Measurements from ENCODE around the gene WDFY4.
"Not testable (repeated sequence)": the region's sequence is repeated elsewhere in the genome, so short reads cannot be mapped to it uniquely, and the experiment has no call there.

The WDFY4 gene

DNA sequence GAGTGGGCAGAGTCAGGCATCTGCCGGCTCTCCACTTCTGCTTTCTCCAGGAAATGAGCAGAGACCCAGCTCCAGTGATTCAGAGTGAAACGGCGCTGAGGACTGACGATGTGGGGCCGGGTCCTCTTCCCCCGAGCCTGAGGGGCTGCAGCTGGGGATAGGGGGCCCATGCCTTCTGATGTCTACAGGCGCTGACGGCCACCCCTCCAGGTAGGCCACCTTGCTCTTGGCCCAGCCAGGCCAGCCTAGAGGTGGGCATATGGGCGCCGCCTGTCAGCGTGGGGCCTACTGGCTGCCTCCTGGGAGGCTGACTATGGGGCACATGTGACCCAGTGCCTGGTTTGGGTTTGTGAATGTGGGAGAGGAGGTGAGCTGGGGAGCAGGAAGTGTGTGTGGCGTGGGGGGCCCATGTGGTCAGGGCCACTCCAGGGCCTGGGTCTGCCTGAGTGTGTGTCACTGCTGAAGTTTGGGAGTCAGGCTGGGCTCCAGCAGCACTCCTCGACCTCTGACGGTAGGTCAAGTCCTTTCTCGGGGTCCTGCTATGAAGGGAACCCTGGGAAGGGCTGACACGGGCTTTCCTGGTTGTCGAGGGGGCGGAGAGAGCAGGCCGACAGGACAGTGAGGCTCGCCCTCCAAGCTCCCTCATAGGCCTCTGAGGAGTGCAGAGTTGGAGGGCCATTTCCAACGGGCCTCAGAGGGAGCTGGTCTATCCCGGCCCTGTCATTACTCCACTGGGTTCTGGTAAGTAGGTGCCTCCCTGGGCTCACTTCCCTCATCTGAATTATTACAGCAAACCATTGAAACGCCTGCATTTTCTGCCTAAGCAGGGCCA, at the start of gene WDFY4:
TSS of gene WDFY4 (plus strand) at position 82 of the 832 bp plus-strand sequence. CDS start 24,860 bp downstream, outside the sequence.
- in situ Hi-C loops (cut with MboI; ENCODE audit: low sequenced_read_pairs): no loop called here

GRCh38 chr10:48634984-48635557, 49.6 kb upstream of the WDFY4 start:
- in situ Hi-C loops (cut with MboI; ENCODE audit: low sequenced_read_pairs): no loop called here

GRCh38 chr10:48636231-48636630, 48.4 kb upstream of the WDFY4 start:
- in situ Hi-C loops (cut with MboI; ENCODE audit: low sequenced_read_pairs): no loop called here

DNA sequence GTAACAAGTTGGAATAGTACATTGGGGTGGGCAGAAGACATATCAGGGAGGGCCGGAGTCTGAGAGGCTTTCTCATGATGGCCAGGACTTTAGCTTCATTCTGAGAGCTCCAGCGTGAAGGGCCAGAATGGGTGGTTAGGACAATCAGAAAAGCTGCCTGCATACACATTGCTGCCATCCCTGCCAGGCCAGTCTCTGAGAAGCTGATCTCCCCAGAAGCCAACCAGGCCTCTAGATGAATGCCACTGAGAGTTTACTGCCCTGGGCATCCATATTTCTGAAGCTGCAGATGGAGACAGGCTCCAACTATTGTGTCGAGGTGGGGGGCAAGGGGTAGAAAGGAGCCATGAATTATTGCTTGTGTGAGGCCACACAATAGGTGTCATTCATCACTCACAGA, 47.8 kb upstream of the WDFY4 start:
- in situ Hi-C loops (cut with MboI; ENCODE audit: low sequenced_read_pairs): no loop called here

GRCh38 chr10:48638158-48638557, 46.5 kb upstream of the WDFY4 start:
- in situ Hi-C loops (cut with MboI; ENCODE audit: low sequenced_read_pairs): no loop called here

- in situ Hi-C loops (cut with MboI; ENCODE audit: low sequenced_read_pairs): no loop called here
These were observed 45.7 kb upstream of the WDFY4 start for GRCh38 chr10:48638739-48639527.

DNA sequence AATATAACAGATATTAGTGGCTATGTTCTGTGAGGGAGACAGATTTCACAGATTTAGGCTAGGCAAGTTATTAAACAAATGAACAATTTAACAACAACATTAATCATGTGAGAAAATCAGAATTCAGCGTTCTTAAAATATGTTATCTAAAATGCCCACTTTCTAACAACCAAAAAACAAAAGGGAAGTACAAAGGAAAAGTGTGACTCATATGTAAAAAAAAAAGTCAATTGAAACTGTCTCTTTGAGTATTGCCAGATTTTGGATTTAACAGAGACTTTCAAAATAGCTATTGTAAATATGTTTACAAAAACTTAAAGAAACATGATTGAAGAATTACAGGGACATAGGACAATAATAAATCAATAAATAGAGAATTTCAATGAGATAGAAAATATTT, 45.0 kb upstream of the WDFY4 start:
- in situ Hi-C loops (cut with MboI; ENCODE audit: low sequenced_read_pairs): no loop called here

- in situ Hi-C loops (cut with MboI; ENCODE audit: low sequenced_read_pairs): no loop called here
These were observed 44.3 kb upstream of the WDFY4 start for GRCh38 chr10:48640326-48640725.

- in situ Hi-C loops (cut with MboI; ENCODE audit: low sequenced_read_pairs): not testable (repeated sequence)
These were observed 43.5 kb upstream of the WDFY4 start for GRCh38 chr10:48641099-48641690.

DNA sequence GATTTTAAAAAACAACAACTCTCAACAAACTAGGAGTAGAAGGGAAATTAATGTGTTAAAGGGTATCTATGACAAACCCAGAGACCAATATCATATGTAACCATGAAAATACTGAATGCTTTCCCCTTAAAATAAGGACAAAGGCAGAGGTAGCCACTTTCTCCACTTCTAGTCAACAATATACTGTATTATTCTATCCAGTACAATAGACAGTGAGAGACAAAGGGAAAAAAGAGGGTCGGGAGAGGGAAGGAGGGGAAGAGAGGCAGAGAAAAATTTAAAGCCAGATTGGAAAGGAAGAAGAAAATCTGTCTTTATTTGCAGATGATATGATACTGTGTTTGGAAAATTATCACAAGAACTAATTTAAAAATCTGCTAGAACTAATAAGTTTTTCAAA, 39.1 kb upstream of the WDFY4 start:
- in situ Hi-C loops (cut with MboI; ENCODE audit: low sequenced_read_pairs): no loop called here

- in situ Hi-C loops (cut with MboI; ENCODE audit: low sequenced_read_pairs): not testable (repeated sequence)
These were observed 37.6 kb upstream of the WDFY4 start for GRCh38 chr10:48647073-48647472.

DNA sequence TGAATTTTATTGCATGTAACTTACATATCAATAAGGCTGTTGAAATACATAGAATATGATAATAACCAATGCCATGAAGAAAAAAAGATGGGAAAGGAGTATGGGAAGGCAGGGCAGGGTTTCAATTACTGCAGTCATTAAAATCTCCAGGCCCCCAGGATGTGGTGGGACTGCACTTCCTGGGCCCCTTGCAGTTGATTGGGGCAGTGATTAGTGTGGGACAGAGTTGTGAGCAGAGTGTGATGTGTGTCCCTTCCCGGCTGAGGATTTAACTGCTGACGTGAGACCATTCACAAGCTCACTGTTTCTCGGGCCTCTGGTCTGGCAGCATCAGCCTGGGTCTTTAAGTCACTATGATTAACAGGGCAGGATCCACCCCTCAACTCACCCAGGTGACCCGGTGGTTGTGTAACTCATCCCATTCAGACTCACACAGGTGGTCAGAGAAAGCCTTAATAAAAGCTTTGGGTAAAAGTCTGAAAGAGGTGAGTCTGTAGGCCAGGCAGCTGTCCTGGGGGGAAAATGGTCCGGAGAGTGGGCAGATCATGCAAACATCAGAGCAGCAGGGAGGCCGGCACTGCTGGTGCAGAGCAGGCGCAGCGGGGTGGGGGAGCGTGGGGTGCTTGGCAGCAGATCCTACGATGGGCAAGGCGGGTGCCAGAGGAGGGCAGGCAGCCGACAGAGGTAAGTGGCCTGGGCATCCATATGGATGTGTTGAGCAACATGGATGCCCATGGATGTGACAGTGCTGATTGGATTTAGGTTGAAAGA, 36.3 kb upstream of the WDFY4 start:
- in situ Hi-C loops (cut with MboI; ENCODE audit: low sequenced_read_pairs): no loop called here

- in situ Hi-C loops (cut with MboI; ENCODE audit: low sequenced_read_pairs): no loop called here
These were observed 35.2 kb upstream of the WDFY4 start for GRCh38 chr10:48649349-48649944.

DNA sequence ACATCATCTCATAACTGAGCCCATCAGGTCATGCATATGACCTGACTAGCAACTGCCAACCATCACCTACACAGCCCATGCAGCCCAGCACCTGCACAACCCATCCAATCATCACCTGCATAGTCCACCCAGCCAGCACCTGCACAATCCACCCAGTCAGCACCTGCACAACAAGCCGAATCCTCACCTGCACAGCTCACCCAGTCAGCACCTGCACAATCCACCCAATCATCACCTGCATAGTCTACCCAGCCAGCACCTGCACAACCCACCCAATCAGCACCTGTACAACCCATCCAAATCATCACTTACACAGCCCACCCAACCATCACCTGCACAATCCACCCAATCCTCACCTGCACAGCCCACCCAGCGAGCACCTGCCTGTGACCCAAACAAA, 33.4 kb upstream of the WDFY4 start:
- in situ Hi-C loops (cut with MboI; ENCODE audit: low sequenced_read_pairs): loop anchor here (5.0 to 25.0 kb wide), 3 partner anchors 39 to 861 kb away; no protein-coding TSS in a partner anchor

- in situ Hi-C loops (cut with MboI; ENCODE audit: low sequenced_read_pairs): loop anchor here (5.0 to 25.0 kb wide), 3 partner anchors 40 to 860 kb away; no protein-coding TSS in a partner anchor
These were observed 32.8 kb upstream of the WDFY4 start for GRCh38 chr10:48651839-48652238.

DNA sequence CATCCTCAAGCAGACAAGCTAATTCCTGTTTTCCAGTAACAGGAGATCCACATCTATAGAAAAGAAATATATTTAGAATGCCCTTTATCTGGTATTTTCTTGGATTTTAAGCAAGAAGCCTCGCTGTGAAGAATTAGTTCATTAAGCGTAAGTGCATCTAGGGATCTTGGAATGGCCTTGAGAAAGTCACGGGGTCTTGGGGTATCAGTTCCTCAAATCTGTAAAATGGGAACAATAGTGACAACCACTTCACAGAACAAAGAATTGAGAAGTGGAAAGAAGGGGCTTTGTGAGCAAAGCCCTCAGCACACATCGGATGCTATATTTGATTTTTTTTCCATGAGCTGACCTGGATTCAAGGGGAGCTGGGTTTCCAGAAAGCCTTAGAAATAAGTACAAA, 32.3 kb upstream of the WDFY4 start:
- in situ Hi-C loops (cut with MboI; ENCODE audit: low sequenced_read_pairs): loop anchor here (5.0 to 25.0 kb wide), 3 partner anchors 40 to 860 kb away; no protein-coding TSS in a partner anchor

GRCh38 chr10:48653347-48653746, 31.3 kb upstream of the WDFY4 start:
- in situ Hi-C loops (cut with MboI; ENCODE audit: low sequenced_read_pairs): loop anchor here (5.0 to 25.0 kb wide), 3 partner anchors 41 to 859 kb away; no protein-coding TSS in a partner anchor

- in situ Hi-C loops (cut with MboI; ENCODE audit: low sequenced_read_pairs): loop anchor here (5.0 to 25.0 kb wide), 3 partner anchors 42 to 858 kb away; no protein-coding TSS in a partner anchor
These were observed 30.6 kb upstream of the WDFY4 start for GRCh38 chr10:48653944-48654698.
